HFFc6 (cell line): ENCODE results near the gene NDUFB5. TPM values are rescaled to one million over a fixed set of nuclear protein-coding genes. Genes with fewer than 3 reads are reported as not detected.

Source experiments
- DNase-seq: peaks from one replicate; pipeline ENCODE4 v3.0.0-alpha.2; 2018
- H3K27ac Mint-ChIP-seq: 2 replicates; pipeline ENCODE4 v1.8.0; 2020; ENCODE audit warnings: mild to moderate bottlenecking, mixed read lengths
- H3K27me3 Mint-ChIP-seq: 2 replicates; pipeline ENCODE4 v1.8.0; 2021; ENCODE audit warnings: mild to moderate bottlenecking, moderate library complexity, mixed read lengths; ENCODE audit not compliant: insufficient read depth
- H3K36me3 Mint-ChIP-seq: 2 replicates; pipeline ENCODE4 v1.8.0; 2021; ENCODE audit warnings: low read depth, mixed read lengths
- H3K4me1 Mint-ChIP-seq: 2 replicates; pipeline ENCODE4 v1.8.0; 2020; ENCODE audit warnings: low read depth, mixed read lengths
- H3K4me3 Mint-ChIP-seq: 2 replicates; pipeline ENCODE4 v1.8.0; 2020; ENCODE audit warnings: mild to moderate bottlenecking, moderate library complexity, mixed read lengths
- H3K9me3 Mint-ChIP-seq: 2 replicates; pipeline ENCODE4 v1.8.0; 2020; ENCODE audit warnings: mild to moderate bottlenecking, mixed read lengths
- CTCF ChIP-seq: fragments of 200-600 bp; sonication (generic); IDR thresholded peaks from 2 replicates; pipeline ENCODE4 v1.5.0; 2021; ENCODE audit warnings: antibody characterized with exemption, mild to moderate bottlenecking
- total RNA-seq, 6 experiments: library from RNA; stranded (reverse); fragmentation: NEBNext Ultra II Directional; extraction: Animal tissue kit (Norgen Biotek cat#: 25700); gene quantifications; 2 replicates in 1 of 6; 3 replicates in 5 of 6; pipeline ENCODE4 v1.2.3, GENCODE V29; 2021

NDUFB5 gene
- total RNA-seq, 6 experiments from 2014 or later: 91.3 to 114 (median 102) TPM

GRCh38 chr3:179613807-179614206, 9.2 kb downstream of the NDUFB5 start:
- H3K4me3 Mint-ChIP-seq: peak overlapping the region; percentile 65
- H3K4me1 Mint-ChIP-seq: peaks cover 28% of the 10 kb centered on the region
- H3K27ac Mint-ChIP-seq: peak overlapping the region; percentile 75
- peak; percentile 57 for DNase-seq
- H3K27me3 Mint-ChIP-seq: no peaks in the 10 kb centered on the region
- TF ChIP-seq CTCF: no peak
- H3K36me3 Mint-ChIP-seq: peaks cover 14% of the 10 kb centered on the region
- no peaks in the 10 kb centered on the region for H3K9me3 Mint-ChIP-seq

- no peak overlapping the region for H3K27ac Mint-ChIP-seq
- H3K27me3 Mint-ChIP-seq: no peaks in the 10 kb centered on the region
- DNase-seq: no peak
- TF ChIP-seq CTCF: no peak
- no peak overlapping the region for H3K4me3 Mint-ChIP-seq
- peaks cover 31% of the 10 kb centered on the region for H3K36me3 Mint-ChIP-seq
- H3K4me1 Mint-ChIP-seq: peaks cover 28% of the 10 kb centered on the region
- no peaks in the 10 kb centered on the region for H3K9me3 Mint-ChIP-seq
Measured at GRCh38 chr3:179615458-179616173, 11.0 kb downstream of the NDUFB5 start.

GRCh38 chr3:179622023-179622422, 17.4 kb downstream of the NDUFB5 start:
- Mint-ChIP-seq H3K9me3 (no peaks in the 10 kb centered on the region), H3K27me3 (no peaks in the 10 kb centered on the region), H3K27ac (no peak overlapping the region), H3K4me1 (peaks cover 14% of the 10 kb centered on the region), H3K36me3 (peaks cover 52% of the 10 kb centered on the region), H3K4me3 (no peak overlapping the region)
- DNase-seq: no peak
- no peak for TF ChIP-seq CTCF

GRCh38 chr3:179624451-179624850, 19.9 kb downstream of the NDUFB5 start:
- H3K9me3 Mint-ChIP-seq: no peaks in the 10 kb centered on the region
- H3K4me1 Mint-ChIP-seq: peaks cover 14% of the 10 kb centered on the region
- TF ChIP-seq CTCF: no peak
- DNase-seq: peak; percentile 53
- H3K27ac Mint-ChIP-seq: peak overlapping the region; percentile 36; the same call in 1 of the 2 replicates
- H3K4me3 Mint-ChIP-seq: no peak overlapping the region
- peaks cover 38% of the 10 kb centered on the region for H3K36me3 Mint-ChIP-seq
- H3K27me3 Mint-ChIP-seq: no peaks in the 10 kb centered on the region

- Mint-ChIP-seq H3K4me1 (no peaks in the 10 kb centered on the region), H3K4me3 (no peak overlapping the region), H3K9me3 (no peaks in the 10 kb centered on the region), H3K27me3 (no peaks in the 10 kb centered on the region), H3K36me3 (peaks cover under 1% of the 10 kb centered on the region; the same call in 1 of the 2 replicates), H3K27ac (no peak overlapping the region)
- TF ChIP-seq CTCF: no peak
- no peak for DNase-seq
Measured at GRCh38 chr3:179630753-179631451, 26.3 kb downstream of the NDUFB5 start.
